Activated CD8-positive, alpha-beta T cell treated with anti-CD3 and anti-CD28 coated beads, Interleukin-2, amount 10 ng/mL, durations not matched to agents 7 days and 5 days (primary cell): ENCODE results near the gene USP48. TPM values are rescaled to one million over a fixed set of nuclear protein-coding genes. Genes with fewer than 3 reads are reported as not detected.
"Not testable (repeated sequence)": the region's sequence is repeated elsewhere in the genome, so short reads cannot be mapped to it uniquely, and the experiment has no call there.

Source experiments
- ATAC-seq: fragments of 150-1000 bp; cut with Tn5 transposase; one replicate; pipeline ENCODE4 v1.10.0; 2021; ENCODE audit warnings: moderate library complexity
- CTCF ChIA-PET: fragments of 350-600 bp; sonication (Branson Sonifier 250); formaldehyde crosslinking; loops from one replicate; lab custom pipeline; 2021; ENCODE audit warnings: antibody characterized with exemption; lab: Charles Lee
- POLR2A ChIA-PET: fragments of 350-600 bp; sonication (Branson Sonifier 250); formaldehyde crosslinking; loops from one replicate; lab custom pipeline; 2021; ENCODE audit warnings: antibody characterized with exemption; lab: Charles Lee
- DNase-seq: peaks from one replicate; pipeline ENCODE4 v3.0.0-alpha.2; 2020
- H3K27ac Mint-ChIP-seq: one replicate; pipeline ENCODE4 v1.8.0; 2021; ENCODE audit warnings: mild to moderate bottlenecking, mixed read lengths
- H3K27me3 Mint-ChIP-seq: one replicate; pipeline ENCODE4 v1.8.0; 2021; ENCODE audit warnings: low read depth, mixed read lengths
- H3K36me3 Mint-ChIP-seq: one replicate; pipeline ENCODE4 v1.8.0; 2021; ENCODE audit warnings: low read depth, mixed read lengths
- H3K4me1 Mint-ChIP-seq: one replicate; pipeline ENCODE4 v1.8.0; 2021; ENCODE audit warnings: low read depth, mixed read lengths
- H3K4me3 Mint-ChIP-seq: one replicate; pipeline ENCODE4 v1.8.0; 2021; ENCODE audit warnings: mild to moderate bottlenecking, mixed read lengths
- H3K9me3 Mint-ChIP-seq: one replicate; pipeline ENCODE4 v1.8.0; 2022; ENCODE audit warnings: mixed read lengths; ENCODE audit not compliant: insufficient read depth
- total RNA-seq, 2 experiments: library from RNA; stranded (reverse); gene quantifications; one replicate each; pipeline ENCODE4 v1.2.3, GENCODE V29; 2021

USP48 gene
- total RNA-seq, 2 experiments from 2014 or later, result 71.3 to 74.9 TPM

DNA sequence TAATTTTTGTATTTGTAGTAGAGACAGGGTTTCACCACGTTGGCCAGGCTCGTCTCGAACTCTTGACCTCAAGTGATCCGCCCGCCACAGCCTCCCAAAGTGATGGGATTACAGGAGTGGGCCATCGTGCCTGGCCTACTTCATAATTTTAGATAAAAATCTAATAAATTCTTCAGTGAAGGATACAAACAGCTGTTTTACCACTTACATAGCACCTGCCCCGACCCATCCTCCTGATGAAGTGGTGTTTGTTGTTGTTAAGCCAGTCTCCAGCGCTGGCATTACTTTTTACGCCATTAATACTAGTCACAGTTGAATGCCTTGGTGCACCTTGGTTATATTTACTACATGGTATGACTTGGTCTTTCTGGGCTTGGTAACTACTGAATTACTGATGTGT is 101.5 kb downstream of the USP48 start:
- Mint-ChIP-seq H3K36me3 (peaks cover 41% of the 10 kb centered on the region), H3K4me1 (no peaks in the 10 kb centered on the region), H3K27me3 (no peaks in the 10 kb centered on the region), H3K27ac (no peak overlapping the region), H3K9me3 (no peaks in the 10 kb centered on the region), H3K4me3 (no peak overlapping the region)
- ChIA-PET CTCF (no interaction called here), POLR2A (no interaction called here)
- DNase-seq (no peak), ATAC-seq (no peak)

DNA sequence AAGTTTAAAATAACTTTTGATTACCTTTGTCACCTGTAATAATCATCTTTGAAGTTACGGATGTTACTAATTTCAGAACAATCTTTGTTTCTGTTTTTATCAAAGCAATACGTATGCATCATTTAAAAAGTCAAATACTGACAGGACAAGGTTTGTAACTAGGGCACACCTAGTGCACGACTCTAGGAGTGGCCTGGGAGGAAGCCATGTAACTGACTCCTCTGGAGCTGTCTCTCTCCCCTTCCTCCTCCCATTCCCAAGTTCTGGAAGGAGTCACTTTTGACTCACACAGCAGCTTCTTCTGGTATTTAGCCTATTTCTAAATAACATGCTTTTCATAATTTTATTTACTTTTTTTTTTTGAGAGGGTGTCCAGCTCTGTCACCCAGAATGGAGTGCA is 102.0 kb downstream of the USP48 start:
- ATAC-seq, result no peak
- no peaks in the 10 kb centered on the region for H3K4me1 Mint-ChIP-seq
- ChIA-PET POLR2A (no interaction called here), CTCF (interaction anchor here (0.7 kb wide), 1 partner anchor 23 kb away, joined by 3 read pairs; no protein-coding TSS in a partner anchor)
- peaks cover 37% of the 10 kb centered on the region for H3K36me3 Mint-ChIP-seq
- no peak overlapping the region for H3K4me3 Mint-ChIP-seq
- DNase-seq, result no peak
- H3K27me3 Mint-ChIP-seq, result no peaks in the 10 kb centered on the region
- no peaks in the 10 kb centered on the region for H3K9me3 Mint-ChIP-seq
- no peak overlapping the region for H3K27ac Mint-ChIP-seq

GRCh38 chr1:21680381-21680780 is 102.6 kb downstream of the USP48 start:
- H3K36me3 Mint-ChIP-seq, result peaks cover 33% of the 10 kb centered on the region
- DNase-seq (no peak), ATAC-seq (no peak)
- no peak overlapping the region for H3K27ac Mint-ChIP-seq
- H3K27me3 Mint-ChIP-seq, result no peaks in the 10 kb centered on the region
- ChIA-PET POLR2A (no interaction called here), CTCF (interaction anchor here (0.7 kb wide), 1 partner anchor 24 kb away, joined by 3 read pairs; no protein-coding TSS in a partner anchor)
- H3K4me1 Mint-ChIP-seq, result no peaks in the 10 kb centered on the region
- H3K9me3 Mint-ChIP-seq, result no peaks in the 10 kb centered on the region
- H3K4me3 Mint-ChIP-seq, result no peak overlapping the region

DNA sequence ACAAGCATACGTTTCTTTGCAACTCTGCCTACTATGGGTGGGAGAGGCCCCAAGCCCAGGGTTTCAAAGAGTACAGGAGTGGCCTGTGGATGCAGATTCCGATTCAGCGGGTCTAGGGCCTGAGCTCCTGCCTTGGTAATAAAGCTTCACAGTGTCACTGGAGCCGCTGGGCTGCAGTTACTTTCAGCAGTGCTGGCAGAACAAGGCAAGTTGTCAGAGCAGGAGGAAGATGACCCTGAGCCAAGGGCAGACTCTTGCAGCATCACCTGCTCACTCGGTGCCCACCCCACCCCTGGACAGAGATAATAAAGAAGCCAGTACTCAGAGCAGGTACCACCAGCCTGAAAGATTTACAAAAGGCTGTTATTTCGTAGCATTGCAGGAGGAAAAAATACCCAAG is 105.8 kb downstream of the USP48 start:
- ChIA-PET POLR2A (no interaction called here), CTCF (no interaction called here)
- H3K4me3 Mint-ChIP-seq, result no peak overlapping the region
- H3K4me1 Mint-ChIP-seq, result no peaks in the 10 kb centered on the region
- no peaks in the 10 kb centered on the region for H3K9me3 Mint-ChIP-seq
- H3K36me3 Mint-ChIP-seq, result peaks cover 15% of the 10 kb centered on the region
- no peak for ATAC-seq
- no peaks in the 10 kb centered on the region for H3K27me3 Mint-ChIP-seq
- H3K27ac Mint-ChIP-seq, result no peak overlapping the region
- no peak for DNase-seq

DNA sequence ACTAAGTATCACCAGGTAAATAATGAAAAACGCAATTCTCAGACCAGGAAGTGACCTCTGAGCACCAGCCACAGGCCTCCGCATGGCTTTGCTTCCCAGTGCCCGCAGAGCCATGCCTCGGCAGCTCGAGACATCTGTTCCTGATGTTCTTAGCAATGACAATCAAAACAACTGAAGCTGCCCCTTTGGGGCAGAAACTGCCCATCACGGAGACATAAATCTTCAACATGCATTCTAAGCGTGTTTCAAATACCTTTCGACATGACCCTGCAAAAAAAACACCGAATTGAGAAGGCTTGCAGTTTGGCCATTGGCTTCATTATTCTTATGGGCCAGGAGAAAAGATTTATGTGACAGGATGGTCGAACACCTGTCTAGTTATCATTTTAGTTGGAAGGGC is 108.0 kb downstream of the USP48 start:
- peaks cover 12% of the 10 kb centered on the region for H3K36me3 Mint-ChIP-seq
- POLR2A ChIA-PET, result no interaction called here
- no peaks in the 10 kb centered on the region for H3K4me1 Mint-ChIP-seq
- CTCF ChIA-PET, result no interaction called here
- ATAC-seq (no peak), DNase-seq (no peak)
- no peak overlapping the region for H3K27ac Mint-ChIP-seq
- peaks cover 7% of the 10 kb centered on the region for H3K27me3 Mint-ChIP-seq
- no peaks in the 10 kb centered on the region for H3K9me3 Mint-ChIP-seq
- H3K4me3 Mint-ChIP-seq, result no peak overlapping the region

- ATAC-seq, POLR2A ChIA-PET, DNase-seq, H3K4me1 Mint-ChIP-seq, CTCF ChIA-PET, H3K9me3 Mint-ChIP-seq, H3K27ac Mint-ChIP-seq, H3K36me3 Mint-ChIP-seq, H3K4me3 Mint-ChIP-seq: not testable (repeated sequence)
- H3K27me3 Mint-ChIP-seq, result peaks cover 13% of the 10 kb centered on the region
Measured at GRCh38 chr1:21673853-21674252, 109.1 kb downstream of the USP48 start.

DNA sequence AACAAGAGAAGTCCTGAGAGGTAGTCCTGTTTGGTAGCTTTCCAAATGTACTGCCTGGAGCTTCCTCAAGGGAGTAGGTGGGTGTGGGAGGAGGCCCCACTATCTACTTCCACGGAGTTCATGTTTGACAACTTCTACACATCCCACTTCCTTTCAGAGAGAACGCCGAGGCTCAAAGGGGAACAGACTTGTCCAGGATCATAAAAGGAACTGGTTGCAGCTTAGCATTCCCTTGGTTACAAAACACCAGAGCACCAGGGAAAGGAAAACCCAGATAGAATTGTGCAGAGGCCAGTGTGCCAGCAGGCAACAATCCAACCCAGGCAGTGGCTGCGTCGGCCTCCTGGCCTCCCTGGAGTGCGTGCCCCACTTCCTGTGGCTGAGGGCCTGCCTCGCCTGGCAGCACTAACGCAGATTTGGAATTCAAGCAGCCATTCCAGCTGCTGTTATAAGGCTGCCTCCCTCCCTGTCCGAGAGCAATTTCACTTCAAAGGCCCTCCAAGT is 109.6 kb downstream of the USP48 start:
- no peak for ATAC-seq
- Mint-ChIP-seq H3K4me3 (no peak overlapping the region), H3K4me1 (no peaks in the 10 kb centered on the region), H3K9me3 (no peaks in the 10 kb centered on the region), H3K27ac (no peak overlapping the region), H3K36me3 (peaks cover 1% of the 10 kb centered on the region), H3K27me3 (peaks cover 14% of the 10 kb centered on the region)
- ChIA-PET CTCF (interaction anchor here (0.9 kb wide), 1 partner anchor 11 kb away, joined by 3 read pairs; no protein-coding TSS in a partner anchor), POLR2A (no interaction called here)
- no peak for DNase-seq

DNA sequence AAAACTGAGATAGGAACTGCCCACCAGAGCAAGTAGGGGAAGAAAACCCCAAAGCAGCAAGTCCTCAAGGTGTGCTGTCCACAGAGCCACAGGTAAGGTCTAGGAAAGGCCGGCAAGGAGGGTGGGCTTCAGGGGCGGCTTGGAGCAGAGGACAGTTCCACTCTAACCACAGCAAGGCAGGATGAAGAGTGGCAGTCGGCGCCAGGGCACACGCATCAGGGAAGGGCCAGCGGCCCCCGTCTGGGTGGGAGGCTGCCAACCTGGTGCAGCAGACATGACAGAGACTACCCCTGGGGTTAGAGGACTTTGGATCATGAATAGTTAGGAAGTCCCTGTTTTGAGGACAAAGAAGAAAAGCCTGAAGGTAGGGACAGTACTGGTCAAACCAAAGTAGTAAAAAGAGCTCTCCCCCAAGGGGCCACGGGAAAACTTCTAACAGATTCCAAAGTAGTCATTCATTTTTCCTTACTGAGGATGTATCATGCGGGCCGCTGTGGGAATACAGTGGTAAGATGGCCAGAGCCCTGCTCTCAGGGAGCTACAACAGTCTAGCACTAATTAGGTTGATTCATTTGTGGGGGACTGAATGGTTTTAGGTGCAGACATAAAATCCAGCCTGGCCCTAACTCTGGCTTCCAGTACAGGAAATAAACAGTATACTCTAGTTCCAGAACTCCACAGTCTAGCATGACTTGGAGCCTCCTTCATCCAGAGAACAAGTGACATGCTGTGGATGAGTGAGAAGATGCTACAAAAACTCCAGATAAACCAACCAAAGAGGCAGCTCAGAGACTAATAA is 110.3 kb downstream of the USP48 start:
- Mint-ChIP-seq H3K9me3 (no peaks in the 10 kb centered on the region), H3K4me1 (no peaks in the 10 kb centered on the region), H3K4me3 (no peak overlapping the region), H3K27ac (no peak overlapping the region), H3K27me3 (peaks cover 21% of the 10 kb centered on the region), H3K36me3 (no peaks in the 10 kb centered on the region)
- ChIA-PET CTCF (interaction anchor here (0.9 to 1.5 kb wide), 2 partner anchors 11 to 744 kb away, joined by 3 read pairs; no protein-coding TSS in a partner anchor), POLR2A (no interaction called here)
- DNase-seq (no peak), ATAC-seq (no peak)

DNA sequence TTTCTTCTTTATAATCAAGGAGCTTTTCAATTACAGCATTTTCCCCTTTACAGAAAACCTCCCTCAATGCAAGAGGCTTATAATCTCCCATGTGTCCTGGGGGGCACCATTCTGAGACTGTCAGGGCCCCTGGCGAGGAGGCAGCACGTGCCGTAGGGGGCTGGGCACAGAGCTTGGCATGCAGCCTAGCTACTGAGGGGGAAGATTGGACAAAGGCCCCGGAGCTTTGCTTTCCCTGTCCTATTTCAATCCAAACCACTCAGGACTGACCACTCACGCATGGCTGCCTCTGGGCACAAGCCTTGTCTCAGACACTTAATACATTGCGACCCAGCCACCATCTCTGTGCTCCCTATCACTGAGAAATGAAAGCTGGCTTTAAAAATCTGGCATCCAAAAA is 111.0 kb downstream of the USP48 start:
- DNase-seq (no peak), ATAC-seq (no peak)
- Mint-ChIP-seq H3K4me1 (peaks cover under 1% of the 10 kb centered on the region), H3K9me3 (no peaks in the 10 kb centered on the region), H3K36me3 (no peaks in the 10 kb centered on the region), H3K27ac (no peak overlapping the region), H3K4me3 (no peak overlapping the region), H3K27me3 (peaks cover 26% of the 10 kb centered on the region)
- CTCF ChIA-PET, result interaction anchor here (1.5 kb wide), 1 partner anchor 744 kb away, joined by 3 read pairs; no protein-coding TSS in a partner anchor
- POLR2A ChIA-PET, result no interaction called here

- ATAC-seq (no peak), DNase-seq (no peak)
- ChIA-PET POLR2A (no interaction called here), CTCF (interaction anchor here (1.5 kb wide), 1 partner anchor 745 kb away, joined by 3 read pairs; no protein-coding TSS in a partner anchor)
- Mint-ChIP-seq H3K9me3 (no peaks in the 10 kb centered on the region), H3K27me3 (peaks cover 28% of the 10 kb centered on the region), H3K4me3 (no peak overlapping the region), H3K4me1 (peaks cover 5% of the 10 kb centered on the region), H3K27ac (no peak overlapping the region), H3K36me3 (no peaks in the 10 kb centered on the region)
Measured at GRCh38 chr1:21670956-21671902, 111.7 kb downstream of the USP48 start.

- POLR2A ChIA-PET, result interaction anchor here (0.6 to 1.3 kb wide), 2 partner anchors 9 to 350 kb away, joined by 3 read pairs; no protein-coding TSS in a partner anchor
- Mint-ChIP-seq H3K9me3 (no peaks in the 10 kb centered on the region), H3K4me3 (no peak overlapping the region), H3K27ac (no peak overlapping the region), H3K36me3 (no peaks in the 10 kb centered on the region), H3K27me3 (peaks cover 28% of the 10 kb centered on the region), H3K4me1 (peaks cover 9% of the 10 kb centered on the region)
- DNase-seq, result no peak
- ATAC-seq, result no peak
- CTCF ChIA-PET, result interaction anchor here (1.0 kb wide), 1 partner anchor 112 kb away, joined by 3 read pairs; no protein-coding TSS in a partner anchor
Measured at GRCh38 chr1:21670059-21670881, 112.7 kb downstream of the USP48 start.
